Aortic smooth muscle cell (primary cell): ENCODE measurements around the gene GALNT1. TPM values are rescaled to one million over a fixed set of nuclear protein-coding genes. Genes with fewer than 3 reads are reported as not detected.

Experiments used
- total RNA-seq: library from RNA; depleted of rRNA; stranded (reverse); fragments of >200 nt; gene quantifications from 2 replicates; pipeline ENCODE4 v1.2.3, GENCODE V29; 2014

Gene GALNT1
- 292 and 690 TPM in 2 replicates for total RNA-seq

GRCh38 chr18:35581546-35581897 is at the start of gene GALNT1:
Gene GALNT1, plus strand, starts transcription at chr18:35581740. Its CDS starts 72,923 bp downstream, at chr18:35654663.

Other genes starting within 250 kb of the GALNT1 start
- 27.5 and 28.3 TPM in 2 replicates for gene ZNF24, start 237.3 kb upstream of the GALNT1 start, total RNA-seq
- 3.0 and 3.2 TPM in 2 replicates for gene ZNF396, start 204.4 kb upstream of the GALNT1 start, total RNA-seq
- 7.3 and 11.1 TPM in 2 replicates for gene INO80C, start 83.8 kb upstream of the GALNT1 start, total RNA-seq